Kidney (tissue), 14 donors: ENCODE measurements around the gene CYP24A1. TPM values are rescaled to one million over a fixed set of nuclear protein-coding genes. Genes with fewer than 3 reads are reported as not detected.
A peak's percentile ranks its signal among the peaks of the same experiment; 100 is the strongest.

Experiments
- DNase-seq, 5 donors: peaks; one replicate each; pipeline ENCODE4 v3.0.0-alpha.2; 2013 to 2020
- FAIRE-seq: peaks from 2 replicates; lab custom pipeline; 2012; peaks lifted over from hg19 to GRCh38; lab: Jason Lieb, UNC
- H3K27ac ChIP-seq, 2 donors: one replicate each; pipeline ENCODE4 v1.7.0; 2013; ENCODE audit warnings: low read depth in 2 of 2, low read length in 2 of 2, inconsistent platforms in 1 of 2
- H3K27me3 ChIP-seq: one replicate; pipeline ENCODE4 v1.7.1; 2013; ENCODE audit warnings: low read length, inconsistent platforms; ENCODE audit not compliant: control insufficient read depth, insufficient read depth
- H3K36me3 ChIP-seq, 3 donors: one replicate each; pipeline versions ENCODE4 v1.7.0 to v1.7.1; 2013; ENCODE audit warnings: low read length in 3 of 3, control low read depth in 1 of 3, inconsistent platforms in 1 of 3; ENCODE audit not compliant: insufficient read depth in 3 of 3, control insufficient read depth in 2 of 3
- H3K4me1 ChIP-seq, 3 donors: one replicate each; pipeline versions ENCODE4 v1.7.0 to v1.7.1; 2013; ENCODE audit warnings: low read length in 3 of 3, inconsistent platforms in 1 of 3, low read depth in 1 of 3; ENCODE audit not compliant: control insufficient read depth in 2 of 3, insufficient read depth in 2 of 3
- H3K4me3 ChIP-seq, 3 donors: one replicate each; pipeline versions ENCODE4 v1.7.0 to v1.8.1; 2013; ENCODE audit warnings: low read length in 3 of 3, control low read depth in 1 of 3, inconsistent platforms in 1 of 3
- H3K9ac ChIP-seq, 3 donors: one replicate each; pipeline versions ENCODE4 v1.7.0 to v1.7.1; 2013; ENCODE audit warnings: low read length in 3 of 3, control low read depth in 1 of 3, inconsistent platforms in 1 of 3
- H3K9me3 ChIP-seq, 3 donors: one replicate each; pipeline versions ENCODE4 v1.7.0 to v1.7.1; 2013; ENCODE audit warnings: low read length in 3 of 3, control low read depth in 1 of 3, inconsistent platforms in 1 of 3; ENCODE audit not compliant: control insufficient read depth in 2 of 3, insufficient read depth in 1 of 3
- CTCF ChIP-seq: IDR thresholded peaks from 3 replicates; pipeline ENCODE4 v1.5.1; 2012; ENCODE audit warnings: mild to moderate bottlenecking, moderate library complexity, borderline replicate concordance; ENCODE audit not compliant: insufficient read depth; ENCODE audit errors: extremely low read depth
- intact Hi-C: fragments of 100-400 bp; cut with DNase I; formaldehyde crosslinking; loops from one replicate; pipeline ENCODE4 v1.11.1; 2022
- polyA plus RNA-seq: library from polyadenylated mRNA; stranded (reverse); fragments of 350-450 nt; fragmentation: Illumina TruSeq; extraction: RNeasy Lipid Tissue Mini Kit (QIAGEN cat#74804); gene quantifications from one replicate; pipeline ENCODE4 v1.2.3, GENCODE V29; 2014; ENCODE audit warnings: low read depth, low replicate concordance; ENCODE audit not compliant: insufficient read depth
- total RNA-seq: library from RNA; stranded (reverse); fragmentation: NEBNext Ultra II Directional; extraction: Animal tissue kit (Norgen Biotek cat#: 25700); gene quantifications from one replicate; pipeline ENCODE4 v1.2.1, GENCODE V29; 2021
- donor health status: control.
- donor health status: control.
- donor health status: control.
- donor health status: control.
- donor health status: control.
- donor health status: DM: yes; HTN: yes; CAD: no.
- donor health status: Normal renal cell carcinoma (clear cell type).

Gene CYP24A1
- total and polyA plus RNA-seq, 2 donors from 2014 or later, result 15.4 to 39.0 TPM

- Histone ChIP-seq H3K9me3 (no peaks in the 10 kb centered on the region), H3K36me3 (no peaks in the 10 kb centered on the region), H3K4me3 (no peak overlapping the region), H3K27me3 (no peaks in the 10 kb centered on the region), H3K9ac (no peak overlapping the region), H3K27ac (no peak overlapping the region), H3K4me1 (peaks cover 0 to 5% (median 4%) of the 10 kb centered on the region in 3 donors)
- no peak for FAIRE-seq
- intact Hi-C loops, result loop anchor here (5.0 kb wide), 1 partner anchor 103 kb away; no protein-coding TSS in a partner anchor
- no peak for TF ChIP-seq CTCF
- peak in 1 of 5 donors; percentile 21 for DNase-seq
These were observed 26.9 kb upstream of the CYP24A1 start for GRCh38 chr20:54200487-54201267.

GRCh38 chr20:54199721-54200176 is 26.0 kb upstream of the CYP24A1 start:
- no peaks in the 10 kb centered on the region for H3K36me3 ChIP-seq
- H3K9ac ChIP-seq, result no peak overlapping the region
- DNase-seq (peak; percentile 71 to 86 (median 82)), FAIRE-seq (no peak)
- H3K9me3 ChIP-seq, result no peaks in the 10 kb centered on the region
- intact Hi-C loops, result loop anchor here (5.0 kb wide), 1 partner anchor 102 kb away; no protein-coding TSS in a partner anchor
- no peak overlapping the region for H3K27ac ChIP-seq
- H3K27me3 ChIP-seq, result no peaks in the 10 kb centered on the region
- TF ChIP-seq CTCF, result peak; percentile 89
- peaks cover 2 to 11% (median 11%) of the 10 kb centered on the region in 3 donors for H3K4me1 ChIP-seq
- H3K4me3 ChIP-seq, result no peak overlapping the region

GRCh38 chr20:54199283-54199682 is 25.5 kb upstream of the CYP24A1 start:
- no peaks in the 10 kb centered on the region for H3K36me3 ChIP-seq
- H3K4me1 ChIP-seq, result peaks cover 4 to 13% (median 13%) of the 10 kb centered on the region in 3 donors
- no peak overlapping the region for H3K9ac ChIP-seq
- no peak overlapping the region for H3K27ac ChIP-seq
- FAIRE-seq (no peak), DNase-seq (no peak)
- TF ChIP-seq CTCF, result no peak
- H3K27me3 ChIP-seq, result no peaks in the 10 kb centered on the region
- no peaks in the 10 kb centered on the region for H3K9me3 ChIP-seq
- no peak overlapping the region for H3K4me3 ChIP-seq
- intact Hi-C loops, result no loop called here
